Endodermal cell (in vitro differentiated cells): ENCODE results near the gene KCNH5. TPM values are rescaled to one million over a fixed set of nuclear protein-coding genes. Genes with fewer than 3 reads are reported as not detected.

Experiments
- DNase-seq: peaks from one replicate; pipeline ENCODE4 v3.0.0-alpha.2; 2017
- H3K27ac ChIP-seq: 2 replicates; pipeline ENCODE4 v1.5.1; 2013; ENCODE audit warnings: mild to moderate bottlenecking, low read depth, low read length, moderate library complexity
- H3K27me3 ChIP-seq: 2 replicates; pipeline ENCODE4 v1.6.1; 2013; ENCODE audit warnings: mild to moderate bottlenecking, low read length, moderate library complexity; ENCODE audit not compliant: insufficient read depth, control insufficient read depth, poor library complexity, severe bottlenecking
- H3K36me3 ChIP-seq: 2 replicates; pipeline ENCODE4 v1.7.0; 2013; ENCODE audit warnings: mild to moderate bottlenecking, low read length, moderate library complexity; ENCODE audit not compliant: control insufficient read depth, insufficient read depth
- H3K4me1 ChIP-seq: one replicate; pipeline ENCODE4 v1.7.0; 2013; ENCODE audit warnings: low read length; ENCODE audit not compliant: control insufficient read depth, insufficient read depth
- H3K4me3 ChIP-seq: 2 replicates; pipeline ENCODE4 v1.5.1; 2013; ENCODE audit warnings: mild to moderate bottlenecking, low read length, moderate library complexity
- H3K9ac ChIP-seq: 2 replicates; pipeline ENCODE4 v1.6.1; 2013; ENCODE audit warnings: mild to moderate bottlenecking, low read length, moderate library complexity; ENCODE audit not compliant: poor library complexity, severe bottlenecking; ENCODE audit errors: extremely low read depth
- H3K9me3 ChIP-seq: 2 replicates; pipeline ENCODE4 v1.6.1; 2013; ENCODE audit warnings: mild to moderate bottlenecking, low read length, moderate library complexity; ENCODE audit not compliant: control insufficient read depth
- H3K27ac Mint-ChIP-seq: 2 replicates; pipeline ENCODE4 v1.8.0; 2020; ENCODE audit warnings: mixed read lengths
- H3K27me3 Mint-ChIP-seq: 2 replicates; pipeline ENCODE4 v1.8.0; 2021; ENCODE audit warnings: mild to moderate bottlenecking, mixed read lengths; ENCODE audit not compliant: insufficient read depth
- H3K36me3 Mint-ChIP-seq: 2 replicates; pipeline ENCODE4 v1.8.0; 2020; ENCODE audit warnings: low read depth, mixed read lengths
- H3K4me1 Mint-ChIP-seq: 2 replicates; pipeline ENCODE4 v1.8.0; 2020; ENCODE audit warnings: mixed read lengths
- H3K4me3 Mint-ChIP-seq: 2 replicates; pipeline ENCODE4 v1.8.0; 2020; ENCODE audit warnings: mild to moderate bottlenecking, moderate library complexity, mixed read lengths
- H3K9me3 Mint-ChIP-seq: 2 replicates; pipeline ENCODE4 v1.8.0; 2020; ENCODE audit warnings: mild to moderate bottlenecking, mixed read lengths
- WGBS, 2 experiments: methylation state at CpG; one replicate each; pipeline versions ENCODE4 v1.1.5 to v1.1.7; 2013; ENCODE audit warnings: missing lambda C conversion rate in 2 of 2, mixed read lengths in 1 of 2; ENCODE audit not compliant: insufficient coverage in 1 of 2, insufficient read length in 1 of 2; 5-methylcytosine and 5-hydroxymethylcytosine counted together
- total RNA-seq, 2 donors: library from RNA; stranded (reverse); fragmentation: NEBNext Ultra II Directional in 1 of 2; extraction: Animal tissue kit (Norgen Biotek cat#: 25700) in 1 of 2; gene quantifications; 2 replicates in 1 of 2; 3 replicates in 1 of 2; pipeline ENCODE4 v1.2.1, GENCODE V29; 2021
- TF ChIP-seq, protein P1 (sequence below): fragments of 200-600 bp; sonication (generic); conservative IDR thresholded peaks from 2 replicates; pipeline ENCODE4 v1.5.0; 2021; ENCODE audit warnings: antibody characterized with exemption, mild to moderate bottlenecking

Gene KCNH5
- total RNA-seq, 2 donors from 2014 or later = 2.5 to 3.9 TPM

DNA sequence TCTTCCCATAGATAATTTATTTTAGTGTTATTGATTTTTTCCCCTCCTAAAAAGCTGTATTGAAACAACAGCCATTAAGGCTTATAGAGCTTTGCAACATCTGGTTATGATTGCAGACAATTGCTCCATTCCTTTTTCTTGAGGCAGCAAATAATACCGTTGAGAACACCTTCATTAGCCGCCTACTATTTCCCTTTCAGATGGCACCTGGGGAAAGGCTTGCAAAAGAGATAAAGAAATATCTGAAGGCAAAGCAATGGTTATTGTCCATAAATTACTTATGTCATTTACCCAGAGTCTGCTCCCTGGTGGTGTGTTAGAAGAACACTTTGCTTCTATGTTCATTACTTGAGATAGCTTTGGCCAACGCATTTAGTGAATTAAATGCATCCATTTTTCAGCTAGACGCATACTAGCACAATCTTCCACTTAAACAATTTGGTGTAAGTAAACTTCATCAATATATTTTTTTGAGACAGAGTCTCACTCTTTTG is 377.8 kb downstream of the KCNH5 start:
- WGBS, 2 experiments = 95 to 97% methylated on average over 4 of the region's 4 CpGs
- H3K27ac Mint-ChIP-seq = no peak overlapping the region
- peaks cover 46% of the 10 kb centered on the region for H3K4me1 Mint-ChIP-seq

DNA sequence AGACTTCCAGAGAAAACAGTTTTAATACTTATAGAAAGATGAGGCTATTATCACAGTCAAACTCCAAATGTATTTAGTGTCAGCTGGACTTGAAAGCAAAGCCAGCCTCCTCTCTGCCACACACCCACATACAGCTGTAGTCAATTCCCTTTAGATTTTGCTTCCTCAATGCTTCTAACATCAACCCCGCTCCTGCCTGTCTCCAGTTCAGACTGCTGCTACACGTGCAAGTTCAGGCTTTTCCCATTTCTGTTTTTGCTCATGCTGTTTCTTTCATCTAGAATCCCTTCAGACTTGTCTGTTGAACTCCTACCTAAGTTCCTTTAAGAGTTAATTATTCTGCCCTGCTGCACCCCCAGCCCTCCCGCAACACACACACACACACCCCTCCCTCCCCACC is 380.0 kb downstream of the KCNH5 start:
- 6% methylated on average over 2 of the region's 3 CpGs for WGBS, 2 experiments

More for the DNA sequence above, 377.8 kb downstream of the KCNH5 start:
- H3K9ac ChIP-seq = no peak overlapping the region
- Mint-ChIP-seq H3K9me3 (no peaks in the 10 kb centered on the region), H3K27me3 (no peaks in the 10 kb centered on the region), H3K4me3 (no peak overlapping the region), H3K36me3 (no peaks in the 10 kb centered on the region)
- H3K4me3 ChIP-seq = no peak overlapping the region
- TF ChIP-seq, protein P1, sequence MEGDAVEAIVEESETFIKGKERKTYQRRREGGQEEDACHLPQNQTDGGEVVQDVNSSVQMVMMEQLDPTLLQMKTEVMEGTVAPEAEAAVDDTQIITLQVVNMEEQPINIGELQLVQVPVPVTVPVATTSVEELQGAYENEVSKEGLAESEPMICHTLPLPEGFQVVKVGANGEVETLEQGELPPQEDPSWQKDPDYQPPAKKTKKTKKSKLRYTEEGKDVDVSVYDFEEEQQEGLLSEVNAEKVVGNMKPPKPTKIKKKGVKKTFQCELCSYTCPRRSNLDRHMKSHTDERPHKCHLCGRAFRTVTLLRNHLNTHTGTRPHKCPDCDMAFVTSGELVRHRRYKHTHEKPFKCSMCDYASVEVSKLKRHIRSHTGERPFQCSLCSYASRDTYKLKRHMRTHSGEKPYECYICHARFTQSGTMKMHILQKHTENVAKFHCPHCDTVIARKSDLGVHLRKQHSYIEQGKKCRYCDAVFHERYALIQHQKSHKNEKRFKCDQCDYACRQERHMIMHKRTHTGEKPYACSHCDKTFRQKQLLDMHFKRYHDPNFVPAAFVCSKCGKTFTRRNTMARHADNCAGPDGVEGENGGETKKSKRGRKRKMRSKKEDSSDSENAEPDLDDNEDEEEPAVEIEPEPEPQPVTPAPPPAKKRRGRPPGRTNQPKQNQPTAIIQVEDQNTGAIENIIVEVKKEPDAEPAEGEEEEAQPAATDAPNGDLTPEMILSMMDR = peak; percentile 49
- H3K36me3 ChIP-seq = no peaks in the 10 kb centered on the region
- H3K27me3 ChIP-seq = no peaks in the 10 kb centered on the region
- H3K27ac ChIP-seq = no peak overlapping the region
- DNase-seq = no peak
- H3K4me1 ChIP-seq = peaks cover 25% of the 10 kb centered on the region
- H3K9me3 ChIP-seq = no peaks in the 10 kb centered on the region

DNA sequence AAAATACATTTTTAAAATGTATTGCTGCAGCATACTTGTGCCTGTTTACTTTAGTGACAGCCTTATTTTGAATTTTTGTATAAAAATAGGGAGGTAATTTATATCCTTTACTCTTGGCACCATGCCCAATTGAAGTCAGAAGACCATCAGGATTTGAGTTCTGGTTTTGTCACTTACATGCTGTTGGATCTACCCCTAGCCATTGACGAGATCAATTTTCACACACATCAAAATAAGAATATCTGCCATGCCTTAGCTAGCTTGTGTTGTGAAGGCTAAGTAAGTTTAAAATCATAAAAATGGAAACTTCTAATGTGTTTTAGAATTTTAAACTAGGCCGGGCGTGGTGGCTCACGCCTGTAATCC is 381.8 kb downstream of the KCNH5 start:
- Mint-ChIP-seq H3K36me3 (peaks cover 30% of the 10 kb centered on the region), H3K4me1 (peaks cover 40% of the 10 kb centered on the region), H3K27ac (peak overlapping the region; percentile 74), H3K9me3 (peaks cover 31% of the 10 kb centered on the region), H3K4me3 (no peak overlapping the region), H3K27me3 (no peaks in the 10 kb centered on the region)
- no peak overlapping the region for H3K27ac ChIP-seq
- TF ChIP-seq, protein P1 = no peak
- no peak overlapping the region for H3K9ac ChIP-seq
- H3K4me1 ChIP-seq = peaks cover 29% of the 10 kb centered on the region
- H3K4me3 ChIP-seq = no peak overlapping the region
- no peak for DNase-seq
- H3K9me3 ChIP-seq = peaks cover 32% of the 10 kb centered on the region
- peaks cover 4% of the 10 kb centered on the region for H3K36me3 ChIP-seq
- no peaks in the 10 kb centered on the region for H3K27me3 ChIP-seq
- WGBS, 2 experiments = 57 to 93% methylated on average over 2 to 4 of the region's 4 CpGs

More for the DNA sequence above, 380.0 kb downstream of the KCNH5 start:
- DNase-seq = no peak
- TF ChIP-seq, protein P1 = no peak
- peaks cover 16% of the 10 kb centered on the region for H3K9me3 ChIP-seq
- Mint-ChIP-seq H3K36me3 (peaks cover 17% of the 10 kb centered on the region), H3K4me3 (no peak overlapping the region), H3K27me3 (no peaks in the 10 kb centered on the region), H3K4me1 (peaks cover 42% of the 10 kb centered on the region), H3K27ac (peak overlapping the region; percentile 26), H3K9me3 (peaks cover 17% of the 10 kb centered on the region)
- H3K27me3 ChIP-seq = no peaks in the 10 kb centered on the region
- peaks cover 29% of the 10 kb centered on the region for H3K4me1 ChIP-seq
- no peaks in the 10 kb centered on the region for H3K36me3 ChIP-seq
- H3K27ac ChIP-seq = no peak overlapping the region
- no peak overlapping the region for H3K4me3 ChIP-seq
- no peak overlapping the region for H3K9ac ChIP-seq
